ENCODE results near the gene SLCO2A1.

GRCh38 chr3:134038071-134038491, 8.4 kb upstream of the SLCO2A1 start:
- TF ChIP-seq CTCF (IDR thresholded peaks at IDR 0.05; ENCODE audit: insufficient read depth, low read length, poor library complexity, severe bottlenecking), result no peak
- no peak for TF ChIP-seq EZH2phosphoT487 (conservative IDR thresholded peaks at IDR 0.05; ENCODE audit: low read length)

Measured in SU-DHL-6 (cell line).